ENCODE data around the gene CCDC9B. TPM values are rescaled to one million over a fixed set of nuclear protein-coding genes. Genes with fewer than 3 reads are reported as not detected.

CCDC9B gene
- total RNA-seq, 1 experiment from 2014 or later: 102 TPM

DNA sequence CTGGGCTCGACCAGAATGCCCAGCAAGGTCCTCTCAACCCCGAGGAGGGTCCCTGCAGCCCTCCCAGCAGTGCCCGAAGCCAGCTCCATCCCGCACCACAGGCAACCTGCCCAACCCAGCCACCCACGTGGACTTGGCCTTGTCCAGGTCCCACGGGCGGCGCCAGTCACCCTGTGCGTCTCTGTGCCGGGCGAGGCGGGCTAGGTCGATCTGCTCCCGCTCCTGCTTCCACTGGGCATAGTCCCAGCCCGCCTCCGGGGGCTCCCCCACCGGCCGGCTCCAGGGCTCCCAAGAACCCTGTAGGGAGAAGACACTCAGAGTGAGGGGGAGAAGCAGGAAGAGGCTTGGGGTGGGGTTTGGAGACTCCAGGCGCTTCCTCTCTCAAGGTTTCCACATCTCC is 3.1 kb downstream of the CCDC9B start:
- CTCF ChIA-PET: interaction anchor here (0.6 to 3.8 kb wide), 10 partner anchors 8 to 98 kb away, joined by 3 to 23 read pairs (median 6); partner anchors contain the start of gene INAFM2
- Mint-ChIP-seq H3K4me3 (ENCODE audit: low read depth, unreplicated experiment) (peak overlapping the region; percentile 77), H3K27me3 (ENCODE audit: unreplicated experiment) (no peaks in the 10 kb centered on the region), H3K4me1 (ENCODE audit: low read depth, unreplicated experiment) (peaks cover 24% of the 10 kb centered on the region), H3K9me3 (ENCODE audit: low read depth, unreplicated experiment) (no peaks in the 10 kb centered on the region), H3K36me3 (ENCODE audit: insufficient read depth, unreplicated experiment) (peaks cover 53% of the 10 kb centered on the region), H3K27ac (ENCODE audit: unreplicated experiment) (no peak overlapping the region)
- no TSS peak for BruUV-seq (replicated peaks)
- TF ChIP-seq, protein P1, sequence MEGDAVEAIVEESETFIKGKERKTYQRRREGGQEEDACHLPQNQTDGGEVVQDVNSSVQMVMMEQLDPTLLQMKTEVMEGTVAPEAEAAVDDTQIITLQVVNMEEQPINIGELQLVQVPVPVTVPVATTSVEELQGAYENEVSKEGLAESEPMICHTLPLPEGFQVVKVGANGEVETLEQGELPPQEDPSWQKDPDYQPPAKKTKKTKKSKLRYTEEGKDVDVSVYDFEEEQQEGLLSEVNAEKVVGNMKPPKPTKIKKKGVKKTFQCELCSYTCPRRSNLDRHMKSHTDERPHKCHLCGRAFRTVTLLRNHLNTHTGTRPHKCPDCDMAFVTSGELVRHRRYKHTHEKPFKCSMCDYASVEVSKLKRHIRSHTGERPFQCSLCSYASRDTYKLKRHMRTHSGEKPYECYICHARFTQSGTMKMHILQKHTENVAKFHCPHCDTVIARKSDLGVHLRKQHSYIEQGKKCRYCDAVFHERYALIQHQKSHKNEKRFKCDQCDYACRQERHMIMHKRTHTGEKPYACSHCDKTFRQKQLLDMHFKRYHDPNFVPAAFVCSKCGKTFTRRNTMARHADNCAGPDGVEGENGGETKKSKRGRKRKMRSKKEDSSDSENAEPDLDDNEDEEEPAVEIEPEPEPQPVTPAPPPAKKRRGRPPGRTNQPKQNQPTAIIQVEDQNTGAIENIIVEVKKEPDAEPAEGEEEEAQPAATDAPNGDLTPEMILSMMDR (IDR thresholded peaks at IDR 0.05; ENCODE audit: unreplicated experiment): no peak
- intact Hi-C loops (cut with micrococcal nuclease; ENCODE audit: unreplicated experiment): no loop called here
- no peak for DNase-seq

DNA sequence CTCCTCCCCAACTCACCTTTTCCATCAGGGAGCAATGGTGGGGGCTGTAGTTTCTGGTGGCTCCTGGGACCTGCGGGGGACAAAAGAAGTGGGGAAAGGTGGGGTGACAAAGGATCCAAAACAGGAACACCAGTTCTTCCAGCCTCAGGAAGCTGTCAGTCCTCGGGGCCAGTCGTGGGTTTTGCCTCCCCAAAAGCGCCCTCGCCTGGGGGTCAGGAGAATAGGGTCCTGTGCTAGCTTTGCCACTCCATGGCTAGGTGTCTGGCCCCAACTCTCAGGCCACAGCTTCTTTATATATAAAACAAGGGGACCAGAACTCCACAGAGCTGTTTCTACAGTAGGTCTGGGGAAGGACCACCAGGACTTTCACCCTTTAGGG is 4.0 kb downstream of the CCDC9B start:
- Mint-ChIP-seq H3K27ac (ENCODE audit: unreplicated experiment) (no peak overlapping the region), H3K4me3 (ENCODE audit: low read depth, unreplicated experiment) (no peak overlapping the region), H3K9me3 (ENCODE audit: low read depth, unreplicated experiment) (no peaks in the 10 kb centered on the region), H3K36me3 (ENCODE audit: insufficient read depth, unreplicated experiment) (peaks cover 56% of the 10 kb centered on the region), H3K4me1 (ENCODE audit: low read depth, unreplicated experiment) (peaks cover 21% of the 10 kb centered on the region), H3K27me3 (ENCODE audit: unreplicated experiment) (no peaks in the 10 kb centered on the region)
- CTCF ChIA-PET: interaction anchor here (0.5 to 2.4 kb wide), 2 partner anchors 57 to 63 kb away, joined by 3 to 11 read pairs; no protein-coding TSS in a partner anchor
- intact Hi-C loops (cut with micrococcal nuclease; ENCODE audit: unreplicated experiment): no loop called here
- TF ChIP-seq, protein P1 (IDR thresholded peaks at IDR 0.05; ENCODE audit: unreplicated experiment): no peak
- DNase-seq: no peak
- BruUV-seq (replicated peaks): no TSS peak

DNA sequence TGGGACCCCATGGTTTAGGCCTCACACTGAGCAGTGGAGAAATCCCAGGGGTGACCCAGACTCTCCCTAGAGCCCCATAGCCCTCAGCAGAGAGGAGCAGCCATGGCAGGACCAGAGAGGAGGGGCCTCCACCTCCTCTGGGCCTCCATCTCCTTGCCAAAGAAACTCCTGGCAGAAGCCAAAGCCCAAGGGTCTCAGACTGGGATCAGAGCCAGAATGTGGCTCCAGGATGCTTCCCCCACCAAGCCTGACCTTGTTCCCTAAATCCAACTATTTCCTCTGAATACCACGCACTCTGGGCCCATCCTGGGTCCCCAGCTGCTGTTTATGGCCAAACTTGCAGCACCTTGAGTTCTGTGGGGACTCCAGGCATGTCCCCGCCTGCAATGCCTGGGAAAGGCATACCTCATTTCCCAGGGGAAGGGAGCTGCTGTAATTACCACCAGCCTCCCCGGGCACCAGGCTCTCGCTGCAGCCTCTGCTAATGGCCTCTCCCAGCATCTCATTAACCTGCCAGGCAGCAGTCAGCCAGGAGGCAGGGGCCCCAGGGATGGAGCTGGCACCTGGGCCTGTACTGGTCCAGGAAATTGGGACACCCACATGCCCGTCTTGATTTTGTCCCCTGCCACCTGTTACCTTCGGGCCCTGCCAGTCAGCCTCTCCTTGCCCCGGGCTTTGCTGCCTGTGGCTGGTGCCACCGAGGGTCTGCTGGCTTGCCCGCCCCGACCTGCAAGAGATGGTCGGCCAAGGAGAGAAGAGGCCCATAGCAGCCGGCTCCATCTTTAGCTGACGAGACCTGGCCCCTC is 4.6 kb downstream of the CCDC9B start:
- Mint-ChIP-seq H3K27me3 (ENCODE audit: unreplicated experiment) (no peaks in the 10 kb centered on the region), H3K36me3 (ENCODE audit: insufficient read depth, unreplicated experiment) (peaks cover 57% of the 10 kb centered on the region), H3K4me3 (ENCODE audit: low read depth, unreplicated experiment) (no peak overlapping the region), H3K9me3 (ENCODE audit: low read depth, unreplicated experiment) (no peaks in the 10 kb centered on the region), H3K27ac (ENCODE audit: unreplicated experiment) (no peak overlapping the region), H3K4me1 (ENCODE audit: low read depth, unreplicated experiment) (peaks cover 15% of the 10 kb centered on the region)
- intact Hi-C loops (cut with micrococcal nuclease; ENCODE audit: unreplicated experiment): no loop called here
- no peak for DNase-seq
- CTCF ChIA-PET: interaction anchor here (0.5 kb wide), 1 partner anchor 63 kb away, joined by 3 read pairs; no protein-coding TSS in a partner anchor
- TF ChIP-seq, protein P1 (IDR thresholded peaks at IDR 0.05; ENCODE audit: unreplicated experiment): no peak
- BruUV-seq (replicated peaks): no TSS peak

DNA sequence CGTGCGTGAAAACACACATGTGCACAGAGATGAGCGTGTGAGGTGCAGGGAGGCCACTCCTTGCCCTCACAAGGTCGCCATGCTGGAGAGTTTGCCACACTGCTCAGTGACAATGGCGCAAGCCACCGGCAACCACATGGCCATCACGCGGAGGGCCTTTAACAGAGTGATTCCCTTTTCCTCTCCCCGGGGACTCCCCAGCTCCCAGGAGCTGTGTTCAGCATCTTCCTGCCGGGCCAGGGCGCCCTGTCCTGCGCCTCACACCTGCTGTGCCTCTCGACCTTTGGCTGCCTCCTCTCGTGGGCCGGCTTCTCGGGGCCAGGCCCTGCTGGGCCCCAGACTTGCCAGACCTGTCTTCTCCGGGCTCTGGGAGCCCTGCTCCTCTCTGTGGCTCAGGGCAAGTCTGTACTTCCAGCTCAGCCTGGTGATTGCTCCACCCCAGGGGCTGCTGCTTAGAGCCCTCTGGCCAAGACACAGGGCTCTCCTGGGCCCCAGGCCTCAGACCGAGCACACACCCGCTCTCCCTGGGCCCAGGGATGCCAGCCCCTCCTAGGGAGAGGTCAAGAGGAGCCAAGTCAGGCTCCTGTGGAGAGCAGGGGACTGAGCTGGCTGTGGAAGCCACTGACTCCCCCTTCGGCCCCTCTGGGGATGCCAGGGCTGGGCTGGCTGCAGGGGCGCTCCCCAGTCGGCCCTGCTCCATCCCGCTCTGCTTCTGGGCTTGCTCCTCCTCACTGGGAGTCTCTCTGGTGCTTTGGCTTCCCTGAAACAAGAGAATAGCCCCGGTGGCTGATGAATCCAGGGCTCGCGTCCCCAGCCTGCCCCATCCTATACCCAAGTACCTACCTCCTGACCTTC is 5.6 kb downstream of the CCDC9B start:
- CTCF ChIA-PET: no interaction called here
- Mint-ChIP-seq H3K27me3 (ENCODE audit: unreplicated experiment) (no peaks in the 10 kb centered on the region), H3K4me1 (ENCODE audit: low read depth, unreplicated experiment) (peaks cover 13% of the 10 kb centered on the region), H3K4me3 (ENCODE audit: low read depth, unreplicated experiment) (no peak overlapping the region), H3K27ac (ENCODE audit: unreplicated experiment) (no peak overlapping the region), H3K36me3 (ENCODE audit: insufficient read depth, unreplicated experiment) (peaks cover 53% of the 10 kb centered on the region), H3K9me3 (ENCODE audit: low read depth, unreplicated experiment) (no peaks in the 10 kb centered on the region)
- TF ChIP-seq, protein P1 (IDR thresholded peaks at IDR 0.05; ENCODE audit: unreplicated experiment): no peak
- DNase-seq: no peak
- intact Hi-C loops (cut with micrococcal nuclease; ENCODE audit: unreplicated experiment): no loop called here
- BruUV-seq (replicated peaks): no TSS peak

Data from Calu3 (cell line).